BE2C (cell line): ENCODE measurements around the gene RPGRIP1.
A peak's percentile ranks its signal among the peaks of the same experiment; 100 is the strongest.

Source experiments
- DNase-seq: peaks from one replicate; pipeline ENCODE4 v3.0.0-alpha.2; 2020
- H3K27me3 ChIP-seq: fragments of 250-450 bp; sonication (Bioruptor Pico); 2 replicates; pipeline ENCODE4 v1.5.1; 2020; ENCODE audit warnings: mild to moderate bottlenecking
- H3K36me3 ChIP-seq: fragments of 250-450 bp; sonication (Bioruptor Pico); 2 replicates; pipeline ENCODE4 v1.5.1; 2020; ENCODE audit warnings: mild to moderate bottlenecking
- H3K4me1 ChIP-seq: fragments of 250-450 bp; sonication (Bioruptor Pico); 2 replicates; pipeline ENCODE4 v1.5.1; 2020
- H3K4me3 ChIP-seq: 2 replicates; pipeline ENCODE4 v1.5.1; 2011; ENCODE audit warnings: low read depth, low read length
- H3K9me3 ChIP-seq: fragments of 250-450 bp; sonication (Bioruptor Pico); 2 replicates; pipeline ENCODE4 v1.5.1; 2020
- CTCF ChIP-seq: IDR thresholded peaks from 2 replicates; pipeline ENCODE4 v1.5.1; 2012; ENCODE audit warnings: mild to moderate bottlenecking, low read depth, low read length

RPGRIP1 gene

GRCh38 chr14:21262410-21262809 is 17.5 kb upstream of the RPGRIP1 start:
- no peak for TF ChIP-seq CTCF
- no peaks in the 10 kb centered on the region for H3K9me3 ChIP-seq
- peaks cover 2% of the 10 kb centered on the region; the same call in 1 of the 2 replicates for H3K4me1 ChIP-seq
- DNase-seq: no peak
- H3K4me3 ChIP-seq: no peak overlapping the region
- H3K27me3 ChIP-seq: no peaks in the 10 kb centered on the region
- H3K36me3 ChIP-seq: peaks cover 94% of the 10 kb centered on the region

- Histone ChIP-seq H3K4me1 (peaks cover 2% of the 10 kb centered on the region; the same call in 1 of the 2 replicates), H3K4me3 (0 out of 2 replicates have a peak overlapping the region, but pooled peaks have one; percentile 2), H3K36me3 (peaks cover 94% of the 10 kb centered on the region), H3K27me3 (no peaks in the 10 kb centered on the region), H3K9me3 (no peaks in the 10 kb centered on the region)
- no peak for TF ChIP-seq CTCF
- DNase-seq: no peak
Observed at GRCh38 chr14:21263284-21264024, 16.4 kb upstream of the RPGRIP1 start.

- Histone ChIP-seq H3K27me3 (no peaks in the 10 kb centered on the region), H3K4me3 (peak overlapping the region; percentile 6; the same call in 1 of the 2 replicates), H3K4me1 (no peaks in the 10 kb centered on the region; the same call in 1 of the 2 replicates), H3K36me3 (peaks cover 93% of the 10 kb centered on the region), H3K9me3 (no peaks in the 10 kb centered on the region)
- no peak for TF ChIP-seq CTCF
- DNase-seq: no peak
Observed at GRCh38 chr14:21264025-21264801, 15.7 kb upstream of the RPGRIP1 start.

GRCh38 chr14:21267431-21267845 is 12.4 kb upstream of the RPGRIP1 start:
- no peaks in the 10 kb centered on the region for H3K9me3 ChIP-seq
- H3K4me1 ChIP-seq: peaks cover 3% of the 10 kb centered on the region; the same call in 1 of the 2 replicates
- DNase-seq: no peak

GRCh38 chr14:21267886-21268616 is 11.8 kb upstream of the RPGRIP1 start:
- DNase-seq: no peak
- Histone ChIP-seq H3K27me3 (no peaks in the 10 kb centered on the region), H3K4me1 (peaks cover 3% of the 10 kb centered on the region; the same call in 1 of the 2 replicates), H3K4me3 (peak overlapping the region; percentile 98), H3K36me3 (peaks cover 59% of the 10 kb centered on the region), H3K9me3 (no peaks in the 10 kb centered on the region)
- TF ChIP-seq CTCF: no peak

More at GRCh38 chr14:21267431-21267845, 12.4 kb upstream of the RPGRIP1 start:
- no peak for TF ChIP-seq CTCF
- H3K36me3 ChIP-seq: peaks cover 65% of the 10 kb centered on the region
- no peaks in the 10 kb centered on the region for H3K27me3 ChIP-seq
- peak overlapping the region; percentile 98 for H3K4me3 ChIP-seq
